HG03025 (cell line): ENCODE results near the gene RXFP1.

Experiments used
- ATAC-seq: cut with Tn5 transposase; IDR thresholded peaks from one replicate; pipeline ENCODE4 v1.9.1; 2021; ENCODE audit warnings: mild to moderate bottlenecking, moderate library complexity; ENCODE audit not compliant: unreplicated experiment, low FRiP score

Gene RXFP1

GRCh38 chr4:158521484-158522088 is at the start of gene RXFP1:
RXFP1 (plus strand) TSS chr4:158521882; CDS start chr4:158521977, 95 bp downstream.
- no peak for ATAC-seq

GRCh38 chr4:158481811-158482210 is 39.9 kb upstream of the RXFP1 start:
- ATAC-seq, result no peak

GRCh38 chr4:158484173-158484885 is 37.4 kb upstream of the RXFP1 start:
- ATAC-seq, result no peak

GRCh38 chr4:158490629-158491028 is 31.1 kb upstream of the RXFP1 start:
- ATAC-seq, result no peak

GRCh38 chr4:158492391-158492790 is 29.3 kb upstream of the RXFP1 start:
- ATAC-seq, result no peak

GRCh38 chr4:158496030-158496741 is 25.5 kb upstream of the RXFP1 start:
- no peak for ATAC-seq

- no peak for ATAC-seq
These were observed 21.6 kb upstream of the RXFP1 start for GRCh38 chr4:158500054-158500453.

GRCh38 chr4:158513256-158513655 is 8.4 kb upstream of the RXFP1 start:
- no peak for ATAC-seq

GRCh38 chr4:158519226-158519625 is 2.5 kb upstream of the RXFP1 start:
- no peak for ATAC-seq

- ATAC-seq, result no peak
These were observed 2.4 kb downstream of the RXFP1 start for GRCh38 chr4:158523990-158524535.

- no peak for ATAC-seq
These were observed 5.8 kb downstream of the RXFP1 start for GRCh38 chr4:158527516-158527915.

GRCh38 chr4:158529505-158529904 is 7.8 kb downstream of the RXFP1 start:
- ATAC-seq, result no peak

- ATAC-seq, result no peak
These were observed 8.7 kb downstream of the RXFP1 start for GRCh38 chr4:158530381-158530780.

GRCh38 chr4:158530898-158531297 is 9.2 kb downstream of the RXFP1 start:
- ATAC-seq, result no peak

- ATAC-seq, result no peak
These were observed 11.0 kb downstream of the RXFP1 start for GRCh38 chr4:158532556-158533231.

- no peak for ATAC-seq
These were observed 13.0 kb downstream of the RXFP1 start for GRCh38 chr4:158534727-158535126.

GRCh38 chr4:158535130-158535614 is 13.5 kb downstream of the RXFP1 start:
- ATAC-seq, result no peak

- ATAC-seq, result no peak
These were observed 15.2 kb downstream of the RXFP1 start for GRCh38 chr4:158536833-158537232.

GRCh38 chr4:158538176-158538575 is 16.5 kb downstream of the RXFP1 start:
- no peak for ATAC-seq

GRCh38 chr4:158538911-158539310 is 17.2 kb downstream of the RXFP1 start:
- ATAC-seq, result no peak
